ENCODE data around the gene CYP4F3. TPM values are rescaled to one million over a fixed set of nuclear protein-coding genes. Genes with fewer than 3 reads are reported as not detected.

Gene CYP4F3, protein sequence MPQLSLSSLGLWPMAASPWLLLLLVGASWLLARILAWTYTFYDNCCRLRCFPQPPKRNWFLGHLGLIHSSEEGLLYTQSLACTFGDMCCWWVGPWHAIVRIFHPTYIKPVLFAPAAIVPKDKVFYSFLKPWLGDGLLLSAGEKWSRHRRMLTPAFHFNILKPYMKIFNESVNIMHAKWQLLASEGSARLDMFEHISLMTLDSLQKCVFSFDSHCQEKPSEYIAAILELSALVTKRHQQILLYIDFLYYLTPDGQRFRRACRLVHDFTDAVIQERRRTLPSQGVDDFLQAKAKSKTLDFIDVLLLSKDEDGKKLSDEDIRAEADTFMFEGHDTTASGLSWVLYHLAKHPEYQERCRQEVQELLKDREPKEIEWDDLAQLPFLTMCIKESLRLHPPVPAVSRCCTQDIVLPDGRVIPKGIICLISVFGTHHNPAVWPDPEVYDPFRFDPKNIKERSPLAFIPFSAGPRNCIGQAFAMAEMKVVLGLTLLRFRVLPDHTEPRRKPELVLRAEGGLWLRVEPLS
- 0.23 TPM in 1 of 2 replicates, not detected in the other for total RNA-seq (ENCODE audit: low replicate concordance)

DNA sequence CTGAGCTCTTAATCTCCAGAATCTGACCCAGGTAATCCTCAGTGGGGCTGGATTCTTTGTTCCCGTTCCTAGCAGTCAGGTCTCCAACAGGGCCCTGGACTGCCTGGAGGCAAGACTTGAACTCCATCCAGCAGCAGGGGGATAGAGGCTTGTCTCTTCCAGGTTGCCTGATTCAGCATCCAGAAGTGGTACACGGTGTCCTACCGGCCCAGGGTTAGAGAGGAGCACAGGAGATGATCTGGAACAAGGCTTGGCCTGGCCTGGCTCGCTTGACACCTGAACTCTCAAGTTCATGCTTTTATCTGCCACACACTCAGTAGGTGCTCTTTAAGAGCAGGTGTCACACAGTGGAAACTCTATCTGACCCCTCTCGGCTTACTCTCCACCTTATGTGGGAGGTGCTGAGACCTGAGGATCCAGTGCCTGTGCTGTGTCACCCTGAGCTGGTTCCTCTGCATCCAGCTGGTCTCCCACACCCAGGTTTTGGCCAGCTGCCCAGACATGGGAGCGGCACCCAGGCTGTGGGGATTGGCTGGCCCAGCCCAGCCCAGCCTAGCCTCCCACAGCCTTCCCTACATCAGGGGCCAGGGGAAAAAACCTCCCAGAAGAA lies at the start of gene CYP4F3:
Gene CYP4F3 (plus strand): TSS at position 604 of the 610 bp plus-strand sequence. CDS start 519 bp downstream, outside the sequence.

DNA sequence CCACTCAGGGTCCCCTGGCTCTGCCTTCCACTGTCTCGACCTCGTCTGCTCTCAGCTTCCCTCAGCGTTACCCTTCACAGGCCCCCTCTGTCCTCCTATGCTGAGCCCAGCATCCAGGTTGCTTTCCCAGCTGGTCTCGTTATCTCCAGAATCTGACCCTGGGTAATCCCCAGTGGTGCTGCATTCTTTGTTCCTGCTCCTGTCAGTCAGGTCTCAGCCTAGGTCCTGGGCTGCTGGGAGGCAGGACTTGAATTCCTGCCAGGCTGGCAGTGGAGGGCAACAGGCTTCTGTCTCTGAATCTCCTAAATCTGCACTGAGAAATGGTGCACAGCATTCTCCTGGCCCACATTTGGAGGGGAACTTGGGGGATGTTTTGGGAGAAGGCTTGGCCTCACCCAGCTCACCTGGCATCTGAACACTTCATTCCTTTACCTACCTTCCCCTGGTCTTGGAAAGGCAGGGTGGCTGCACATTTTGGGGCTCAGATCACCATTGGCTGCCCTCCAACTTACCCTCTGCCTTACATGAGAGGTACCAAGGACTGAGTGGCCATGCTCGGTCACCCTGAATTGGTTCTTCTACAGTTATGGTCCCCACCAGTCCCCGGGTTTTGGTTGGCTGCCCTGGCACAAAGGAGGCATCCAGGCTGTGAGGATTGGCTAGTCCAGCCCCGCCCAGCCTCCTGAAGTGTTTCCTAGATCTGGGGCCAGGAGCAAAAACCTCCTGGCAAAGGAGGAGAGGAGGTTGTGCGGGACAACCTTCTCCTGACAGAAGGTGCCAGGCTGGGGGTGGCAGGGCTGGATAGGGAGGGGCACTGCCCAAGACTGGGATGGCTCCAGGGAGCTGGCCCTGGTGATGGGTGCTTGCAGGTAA lies 26.0 kb upstream of the CYP4F3 start, which contains the start of gene CYP4F8:
Gene CYP4F8 (plus strand): TSS at position 712 of the 873 bp plus-strand sequence. CDS start 399 bp downstream, outside the sequence.

DNA sequence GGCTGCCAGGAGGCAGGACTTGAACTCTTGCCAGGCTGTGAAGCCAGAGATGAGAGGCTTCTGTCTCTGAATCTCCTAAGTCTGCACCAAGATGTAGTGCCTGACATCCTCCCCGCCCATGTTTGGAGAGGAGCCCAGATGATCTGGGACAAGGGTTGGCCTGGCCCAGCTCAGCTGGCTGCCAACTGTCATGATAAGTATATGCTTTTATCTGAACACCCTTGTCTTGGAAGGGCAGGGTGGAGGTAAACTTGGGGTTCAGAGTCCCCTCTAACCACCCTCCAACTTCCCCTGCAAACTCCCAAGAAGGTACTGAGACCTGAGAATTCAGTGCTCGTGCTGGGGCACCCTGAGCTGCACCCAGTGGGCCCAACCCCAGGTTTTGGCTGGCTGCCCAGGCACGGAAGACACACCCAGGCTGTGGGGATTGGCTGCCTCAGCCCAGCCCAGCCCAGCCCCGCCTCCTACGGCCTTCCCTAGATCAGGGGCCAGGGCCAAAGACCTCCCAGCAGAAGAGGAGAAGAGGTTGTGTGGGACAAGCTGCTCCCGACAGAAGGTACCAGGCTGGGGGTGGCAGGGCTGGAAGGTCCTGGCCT lies 32.0 kb downstream of the CYP4F3 start, which contains the start of gene CYP4F12:
Gene CYP4F12 (plus strand): TSS at position 508 of the 596 bp plus-strand sequence. CDS start 443 bp downstream, outside the sequence.

Other genes starting within 250 kb of the CYP4F3 start
- gene AKAP8L, start 221.9 kb upstream of the CYP4F3 start, total RNA-seq (ENCODE audit: low replicate concordance): 53.7 and 72.7 TPM in 2 replicates
- 1.8 and 4.6 TPM in 2 replicates for gene WIZ, start 190.9 kb upstream of the CYP4F3 start, total RNA-seq (ENCODE audit: low replicate concordance)
- gene RASAL3, start 176.4 kb upstream of the CYP4F3 start, total RNA-seq (ENCODE audit: low replicate concordance): not detected in 2 replicates
- gene PGLYRP2, start 161.4 kb upstream of the CYP4F3 start, total RNA-seq (ENCODE audit: low replicate concordance): not detected in 2 replicates
- not detected in 2 replicates for gene CYP4F22, start 132.4 kb upstream of the CYP4F3 start, total RNA-seq (ENCODE audit: low replicate concordance)
- not detected in 2 replicates for gene CYP4F8, start 25.7 kb upstream of the CYP4F3 start, total RNA-seq (ENCODE audit: low replicate concordance)
- gene CYP4F12, start 32.2 kb downstream of the CYP4F3 start, total RNA-seq (ENCODE audit: low replicate concordance): 0.70 TPM in 1 of 2 replicates, not detected in the other
- gene OR10H2, start 87.1 kb downstream of the CYP4F3 start, total RNA-seq (ENCODE audit: low replicate concordance): not detected in 2 replicates
- not detected in 2 replicates for gene OR10H3, start 97.1 kb downstream of the CYP4F3 start, total RNA-seq (ENCODE audit: low replicate concordance)
- not detected in 2 replicates for gene OR10H5, start 146.8 kb downstream of the CYP4F3 start, total RNA-seq (ENCODE audit: low replicate concordance)
- not detected in 2 replicates for gene OR10H1, start 174.8 kb downstream of the CYP4F3 start, total RNA-seq (ENCODE audit: low replicate concordance)